ENCODE data around the gene NPFFR2.

The NPFFR2 gene

DNA sequence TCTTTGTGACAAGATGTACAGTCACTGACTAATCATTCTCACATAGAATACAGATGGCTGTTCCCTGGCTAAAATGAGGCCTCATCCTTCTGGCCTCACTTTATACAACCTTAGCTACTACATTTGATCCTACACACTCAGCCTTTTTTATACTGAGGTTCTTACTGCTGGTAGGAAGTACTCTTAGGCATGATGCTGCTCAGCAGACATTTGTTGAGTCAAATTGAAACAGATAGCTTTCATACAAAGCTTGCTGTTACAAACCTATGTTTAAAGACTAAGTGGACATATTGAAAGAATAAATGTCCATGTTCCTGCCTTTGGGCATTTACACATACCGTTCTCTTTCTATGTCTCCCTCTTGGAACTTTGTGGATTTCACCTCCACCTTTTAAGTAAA lies 154.9 kb downstream of the NPFFR2 start:
- no peak overlapping the region for H3K9ac ChIP-seq (ENCODE audit: low read depth, low read length)
- no peak overlapping the region for H3K27ac ChIP-seq (ENCODE audit: low read length)
- H3K36me3 ChIP-seq (ENCODE audit: insufficient read depth, low read depth, low read length) = no peaks in the 10 kb centered on the region
- H3K4me1 ChIP-seq (ENCODE audit: insufficient read depth, low read length) = no peaks in the 10 kb centered on the region
- H3K4me3 ChIP-seq (ENCODE audit: low read length) = no peak overlapping the region
- H3K27me3 ChIP-seq (ENCODE audit: insufficient read depth, low read length) = no peaks in the 10 kb centered on the region
- no peaks in the 10 kb centered on the region for H3K9me3 ChIP-seq (ENCODE audit: insufficient read depth, low read depth, low read length)

DNA sequence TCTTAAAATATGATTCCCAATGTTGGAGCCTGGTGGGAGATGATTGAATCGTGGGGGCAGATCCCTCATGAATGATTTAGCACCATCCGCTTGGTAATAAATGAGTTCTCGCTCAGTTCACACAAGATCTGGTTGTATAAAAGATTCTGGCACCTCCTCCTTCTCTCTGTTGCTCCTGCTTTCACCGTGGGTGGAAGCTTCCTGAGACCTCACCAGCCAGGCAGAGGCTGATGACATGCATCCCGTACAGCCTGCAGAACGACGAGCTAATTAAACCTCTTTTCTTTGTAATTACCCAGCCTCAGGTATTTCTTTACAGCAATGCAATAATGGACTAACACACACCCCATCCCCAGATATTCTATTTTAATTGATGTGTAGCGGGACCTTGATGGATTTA lies 162.2 kb downstream of the NPFFR2 start:
- Histone ChIP-seq H3K9ac (ENCODE audit: low read depth, low read length) (no peak overlapping the region), H3K27ac (ENCODE audit: low read length) (no peak overlapping the region), H3K4me3 (ENCODE audit: low read length) (no peak overlapping the region), H3K27me3 (ENCODE audit: insufficient read depth, low read length) (no peaks in the 10 kb centered on the region), H3K4me1 (ENCODE audit: insufficient read depth, low read length) (no peaks in the 10 kb centered on the region), H3K36me3 (ENCODE audit: insufficient read depth, low read depth, low read length) (no peaks in the 10 kb centered on the region), H3K9me3 (ENCODE audit: insufficient read depth, low read depth, low read length) (no peaks in the 10 kb centered on the region)

DNA sequence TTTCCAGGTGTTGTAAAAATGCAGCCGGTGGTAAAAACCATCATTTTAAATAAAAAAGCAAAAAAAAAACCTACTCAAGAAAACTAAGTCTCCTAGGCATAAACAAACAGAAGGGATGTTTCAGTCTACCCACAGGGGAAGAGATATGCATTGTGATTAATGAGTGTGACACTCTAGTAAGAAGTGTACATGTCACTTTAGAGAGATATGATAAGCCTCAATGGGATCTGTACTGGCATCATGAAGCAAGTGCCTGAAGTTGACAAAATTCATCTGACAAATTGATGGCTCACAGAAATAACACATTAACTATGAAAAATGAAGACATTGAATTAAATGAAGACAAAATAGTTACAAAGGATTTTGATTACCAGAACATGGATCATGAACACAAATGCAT lies 162.7 kb downstream of the NPFFR2 start:
- Histone ChIP-seq H3K9ac (ENCODE audit: low read depth, low read length) (no peak overlapping the region), H3K36me3 (ENCODE audit: insufficient read depth, low read depth, low read length) (no peaks in the 10 kb centered on the region), H3K9me3 (ENCODE audit: insufficient read depth, low read depth, low read length) (no peaks in the 10 kb centered on the region), H3K4me3 (ENCODE audit: low read length) (no peak overlapping the region), H3K27me3 (ENCODE audit: insufficient read depth, low read length) (no peaks in the 10 kb centered on the region), H3K27ac (ENCODE audit: low read length) (no peak overlapping the region), H3K4me1 (ENCODE audit: insufficient read depth, low read length) (no peaks in the 10 kb centered on the region)

Measured in iPS-20b (cell line).